ENCODE data around the gene AGXT.

DNA sequence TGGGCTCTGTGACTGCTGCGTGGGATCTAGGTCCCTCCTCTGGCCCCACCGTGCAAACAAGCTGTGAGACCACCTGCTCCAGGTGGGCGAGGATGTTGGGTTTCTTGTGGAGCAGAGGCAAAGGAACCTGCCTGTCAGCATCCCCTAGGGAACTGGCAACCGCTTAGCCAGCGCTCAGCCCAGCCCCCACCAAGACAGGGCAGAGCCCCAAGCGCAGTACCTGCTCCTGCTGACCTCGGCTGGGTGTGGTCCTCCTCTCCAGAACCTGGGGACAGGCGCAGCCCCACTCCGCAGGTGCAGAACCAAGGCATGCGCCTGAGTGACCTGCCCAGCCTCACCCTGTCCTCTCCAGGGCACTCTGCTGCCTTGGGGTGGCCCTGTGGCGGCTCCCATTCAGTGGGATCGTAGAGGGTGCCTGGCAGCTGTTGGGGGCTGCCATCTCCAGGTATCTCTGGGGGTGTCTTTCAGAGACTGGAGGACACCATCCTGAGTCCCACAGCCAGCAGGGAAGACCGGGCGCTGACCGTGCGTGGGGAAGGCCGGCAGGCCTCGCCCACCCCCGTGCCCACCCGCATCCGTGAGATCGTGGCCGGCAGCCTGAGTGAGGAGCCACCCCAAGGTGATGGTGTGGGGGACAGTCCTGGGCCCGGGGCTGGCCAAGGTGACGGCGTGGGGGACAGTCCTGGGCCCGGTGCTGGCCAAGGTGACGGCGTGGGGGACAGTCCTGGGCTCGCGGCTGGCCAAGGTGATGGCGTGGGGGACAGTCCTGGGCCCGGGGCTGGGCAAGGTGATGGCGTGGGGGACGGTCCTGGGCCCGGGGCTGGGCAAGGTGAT is 49.9 kb downstream of the AGXT start:
- TF ChIP-seq, protein P1, sequence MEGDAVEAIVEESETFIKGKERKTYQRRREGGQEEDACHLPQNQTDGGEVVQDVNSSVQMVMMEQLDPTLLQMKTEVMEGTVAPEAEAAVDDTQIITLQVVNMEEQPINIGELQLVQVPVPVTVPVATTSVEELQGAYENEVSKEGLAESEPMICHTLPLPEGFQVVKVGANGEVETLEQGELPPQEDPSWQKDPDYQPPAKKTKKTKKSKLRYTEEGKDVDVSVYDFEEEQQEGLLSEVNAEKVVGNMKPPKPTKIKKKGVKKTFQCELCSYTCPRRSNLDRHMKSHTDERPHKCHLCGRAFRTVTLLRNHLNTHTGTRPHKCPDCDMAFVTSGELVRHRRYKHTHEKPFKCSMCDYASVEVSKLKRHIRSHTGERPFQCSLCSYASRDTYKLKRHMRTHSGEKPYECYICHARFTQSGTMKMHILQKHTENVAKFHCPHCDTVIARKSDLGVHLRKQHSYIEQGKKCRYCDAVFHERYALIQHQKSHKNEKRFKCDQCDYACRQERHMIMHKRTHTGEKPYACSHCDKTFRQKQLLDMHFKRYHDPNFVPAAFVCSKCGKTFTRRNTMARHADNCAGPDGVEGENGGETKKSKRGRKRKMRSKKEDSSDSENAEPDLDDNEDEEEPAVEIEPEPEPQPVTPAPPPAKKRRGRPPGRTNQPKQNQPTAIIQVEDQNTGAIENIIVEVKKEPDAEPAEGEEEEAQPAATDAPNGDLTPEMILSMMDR (IDR thresholded peaks at IDR 0.05; ENCODE audit: low read depth, low read length): no peak
- no peak for TF ChIP-seq EZH2phosphoT487 (IDR thresholded peaks at IDR 0.05; ENCODE audit: low read depth)
